ENCODE data around the gene ZNF688. TPM values are rescaled to one million over a fixed set of nuclear protein-coding genes. Genes with fewer than 3 reads are reported as not detected.
A peak's percentile ranks its signal among the peaks of the same experiment; 100 is the strongest.

The ZNF688 gene
- total and polyA plus RNA-seq, 2 of the 13 experiments (the other 11 are each of a cell fraction or from before 2014, with no cell fraction given) = 2.4 to 5.4 TPM

- TF ChIP-seq, protein P1, sequence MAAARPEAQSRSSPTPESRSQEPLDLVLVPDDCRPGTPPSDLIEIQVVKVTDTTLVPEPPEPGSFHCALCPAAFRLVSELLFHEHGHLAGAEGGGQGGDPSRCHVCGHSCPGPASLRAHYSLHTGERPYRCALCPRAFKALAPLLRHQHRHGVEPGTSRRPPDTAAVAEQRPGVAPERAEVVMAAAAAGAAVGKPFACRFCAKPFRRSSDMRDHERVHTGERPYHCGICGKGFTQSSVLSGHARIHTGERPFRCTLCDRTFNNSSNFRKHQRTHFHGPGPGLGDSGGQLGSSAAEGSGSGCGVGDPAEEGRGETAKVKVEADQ (CRISPR knock-in tag; IDR thresholded peaks at IDR 0.05; ENCODE audit: borderline replicate concordance) = peak; percentile 88
- TF ChIP-seq SNAPC4 (CRISPR knock-in tag; IDR thresholded peaks at IDR 0.05) (peak; percentile 91), ZNF816 (CRISPR knock-in tag; IDR thresholded peaks at IDR 0.05; ENCODE audit: borderline replicate concordance) (no peak; the same call in 1 of the 2 replicates), ISL2 (CRISPR knock-in tag; IDR thresholded peaks at IDR 0.05) (peak; percentile 58; the same call in 1 of the 2 replicates), ETV6 (CRISPR knock-in tag; conservative IDR thresholded peaks at IDR 0.05) (peak; percentile 53; the same call in 1 of the 2 replicates), CCAR2 (optimal IDR thresholded peaks at IDR 0.05; ENCODE audit: low read depth, low read length) (no peak), ZC3H4 (CRISPR knock-in tag; IDR thresholded peaks at IDR 0.05; ENCODE audit: borderline replicate concordance) (no peak; the same call in 1 of the 2 replicates), SMAD1 (CRISPR knock-in tag; IDR thresholded peaks at IDR 0.05; ENCODE audit: borderline replicate concordance, low read depth) (peak; percentile 8), ZFAT (CRISPR knock-in tag; conservative IDR thresholded peaks at IDR 0.05) (no peak), ZNF543 (CRISPR knock-in tag; IDR thresholded peaks at IDR 0.05) (no peak; the same call in none of the 2 replicates), TMF1 (CRISPR knock-in tag; IDR thresholded peaks at IDR 0.05; ENCODE audit: low read depth) (peak; percentile 80; the same call in 1 of the 2 replicates), NCOA2 (CRISPR knock-in tag; IDR thresholded peaks at IDR 0.05) (peak; percentile 52; the same call in 1 of the 2 replicates), ATF7 (IDR thresholded peaks at IDR 0.05) (no peak), ATF7 (CRISPR knock-in tag; IDR thresholded peaks at IDR 0.05) (no peak; the same call in 1 of the 2 replicates), PAF1 (CRISPR knock-in tag; IDR thresholded peaks at IDR 0.05) (0 out of 2 replicates have a peak, but pooled peaks have one; percentile 50), ZNF589 (CRISPR knock-in tag; conservative IDR thresholded peaks at IDR 0.05) (peak; percentile 87), KLF15 (CRISPR knock-in tag; IDR thresholded peaks at IDR 0.05; ENCODE audit: borderline replicate concordance) (peak; percentile 89; the same call in 1 of the 2 replicates), REL (CRISPR knock-in tag; conservative IDR thresholded peaks at IDR 0.05) (no peak), SOX5 (CRISPR knock-in tag; IDR thresholded peaks at IDR 0.05; ENCODE audit: borderline replicate concordance) (peak; percentile 47; the same call in 1 of the 2 replicates), NCOA5 (CRISPR knock-in tag; IDR thresholded peaks at IDR 0.05) (no peak)
- TF ChIP-seq, protein P2, sequence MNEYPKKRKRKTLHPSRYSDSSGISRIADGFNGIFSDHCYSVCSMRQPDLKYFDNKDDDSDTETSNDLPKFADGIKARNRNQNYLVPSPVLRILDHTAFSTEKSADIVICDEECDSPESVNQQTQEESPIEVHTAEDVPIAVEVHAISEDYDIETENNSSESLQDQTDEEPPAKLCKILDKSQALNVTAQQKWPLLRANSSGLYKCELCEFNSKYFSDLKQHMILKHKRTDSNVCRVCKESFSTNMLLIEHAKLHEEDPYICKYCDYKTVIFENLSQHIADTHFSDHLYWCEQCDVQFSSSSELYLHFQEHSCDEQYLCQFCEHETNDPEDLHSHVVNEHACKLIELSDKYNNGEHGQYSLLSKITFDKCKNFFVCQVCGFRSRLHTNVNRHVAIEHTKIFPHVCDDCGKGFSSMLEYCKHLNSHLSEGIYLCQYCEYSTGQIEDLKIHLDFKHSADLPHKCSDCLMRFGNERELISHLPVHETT (CRISPR knock-in tag; conservative IDR thresholded peaks at IDR 0.05) = peak; percentile 71
- TF ChIP-seq, protein P3, sequence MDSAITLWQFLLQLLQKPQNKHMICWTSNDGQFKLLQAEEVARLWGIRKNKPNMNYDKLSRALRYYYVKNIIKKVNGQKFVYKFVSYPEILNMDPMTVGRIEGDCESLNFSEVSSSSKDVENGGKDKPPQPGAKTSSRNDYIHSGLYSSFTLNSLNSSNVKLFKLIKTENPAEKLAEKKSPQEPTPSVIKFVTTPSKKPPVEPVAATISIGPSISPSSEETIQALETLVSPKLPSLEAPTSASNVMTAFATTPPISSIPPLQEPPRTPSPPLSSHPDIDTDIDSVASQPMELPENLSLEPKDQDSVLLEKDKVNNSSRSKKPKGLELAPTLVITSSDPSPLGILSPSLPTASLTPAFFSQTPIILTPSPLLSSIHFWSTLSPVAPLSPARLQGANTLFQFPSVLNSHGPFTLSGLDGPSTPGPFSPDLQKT (CRISPR knock-in tag; IDR thresholded peaks at IDR 0.05; ENCODE audit: borderline replicate concordance) = no peak
These were observed 37.0 kb downstream of the ZNF688 start, which contains the start of gene ZNF747 (continued) for GRCh38 chr16:30534368-30535105.

Measured in HepG2 (cell line).